AG10803 (cell line): Measurements from ENCODE around the gene PRDM16.

Source experiments
- DNase-seq: peaks from one replicate; pipeline ENCODE4 v3.0.0; 2010; ENCODE audit warnings: low read depth
- H3K4me3 ChIP-seq: 2 replicates; pipeline ENCODE4 v1.5.1; 2011; ENCODE audit warnings: mild to moderate bottlenecking, low read length, control low read depth
- CTCF ChIP-seq: conservative IDR thresholded peaks from 2 replicates; pipeline ENCODE4 v1.5.1; 2011; ENCODE audit warnings: mild to moderate bottlenecking, low read length, control low read depth, inconsistent platforms

Gene PRDM16

GRCh38 chr1:3469104-3469848 lies 400.3 kb downstream of the PRDM16 start:
- H3K4me3 ChIP-seq = no peak overlapping the region
- no peak for TF ChIP-seq CTCF
- no peak for DNase-seq

GRCh38 chr1:3469849-3470649 lies 401.0 kb downstream of the PRDM16 start:
- H3K4me3 ChIP-seq = no peak overlapping the region
- TF ChIP-seq CTCF = no peak
- DNase-seq = no peak

- no peak for TF ChIP-seq CTCF
- no peak overlapping the region for H3K4me3 ChIP-seq
- no peak for DNase-seq
These were observed 401.8 kb downstream of the PRDM16 start for GRCh38 chr1:3470650-3471355.

- DNase-seq = peak; percentile 33
- no peak overlapping the region for H3K4me3 ChIP-seq
- TF ChIP-seq CTCF = peak; percentile 53
These were observed 402.5 kb downstream of the PRDM16 start for GRCh38 chr1:3471356-3472087.

GRCh38 chr1:3472088-3472850 lies 403.3 kb downstream of the PRDM16 start:
- no peak for DNase-seq
- H3K4me3 ChIP-seq = no peak overlapping the region
- no peak for TF ChIP-seq CTCF

- DNase-seq = no peak
- no peak for TF ChIP-seq CTCF
- H3K4me3 ChIP-seq = no peak overlapping the region
These were observed 403.9 kb downstream of the PRDM16 start for GRCh38 chr1:3472906-3473305.
